ENCODE results near the gene C12orf57.
A peak's percentile ranks its signal among the peaks of the same experiment; 100 is the strongest.
"Not testable (repeated sequence)": the region's sequence is repeated elsewhere in the genome, so short reads cannot be mapped to it uniquely, and the experiment has no call there.

C12orf57 gene, protein sequence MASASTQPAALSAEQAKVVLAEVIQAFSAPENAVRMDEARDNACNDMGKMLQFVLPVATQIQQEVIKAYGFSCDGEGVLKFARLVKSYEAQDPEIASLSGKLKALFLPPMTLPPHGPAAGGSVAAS

DNA sequence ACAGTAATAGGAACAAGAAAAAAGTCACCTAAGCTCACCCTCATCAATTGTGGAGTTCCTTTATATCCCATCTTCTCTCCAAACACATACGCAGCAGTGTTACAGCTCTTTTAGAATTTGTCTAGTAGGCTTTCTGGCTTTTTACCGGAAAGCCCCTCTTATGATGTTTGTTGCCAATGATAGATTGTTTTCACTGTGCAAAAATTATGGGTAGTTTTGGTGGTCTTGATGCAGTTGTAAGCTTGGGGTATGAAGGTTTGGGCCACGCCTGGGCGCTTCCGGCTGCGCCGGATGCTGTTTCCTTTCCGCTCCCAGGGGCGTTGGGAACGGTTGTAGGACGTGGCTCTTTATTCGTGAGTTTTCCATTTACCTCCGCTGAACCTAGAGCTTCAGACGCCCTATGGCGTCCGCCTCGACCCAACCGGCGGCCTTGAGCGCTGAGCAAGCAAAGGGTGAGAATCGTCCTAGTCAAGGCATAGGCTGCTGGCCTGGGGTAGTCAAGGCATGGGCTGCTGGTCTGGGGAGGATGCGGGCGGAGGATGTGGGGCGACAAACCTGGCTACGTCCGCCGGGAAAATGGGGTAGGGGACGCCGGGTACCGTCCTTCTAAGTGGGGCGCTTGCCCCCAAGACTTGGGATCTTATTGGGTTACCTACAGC is at the start of gene C12orf57, which contains the start of gene RNU7-1:
Gene C12orf57, plus strand, starts transcription at position 301 of the 659 bp plus-strand sequence. Its CDS starts 100 bp downstream, at position 401.
Gene RNU7-1, plus strand, starts transcription at position 95 of the 659 bp plus-strand sequence.
- peak in 1 of 2 donors; percentile 68 for DNase-seq (ENCODE audit: low read depth in 1 of 2, low spot score in 1 of 2)

DNA sequence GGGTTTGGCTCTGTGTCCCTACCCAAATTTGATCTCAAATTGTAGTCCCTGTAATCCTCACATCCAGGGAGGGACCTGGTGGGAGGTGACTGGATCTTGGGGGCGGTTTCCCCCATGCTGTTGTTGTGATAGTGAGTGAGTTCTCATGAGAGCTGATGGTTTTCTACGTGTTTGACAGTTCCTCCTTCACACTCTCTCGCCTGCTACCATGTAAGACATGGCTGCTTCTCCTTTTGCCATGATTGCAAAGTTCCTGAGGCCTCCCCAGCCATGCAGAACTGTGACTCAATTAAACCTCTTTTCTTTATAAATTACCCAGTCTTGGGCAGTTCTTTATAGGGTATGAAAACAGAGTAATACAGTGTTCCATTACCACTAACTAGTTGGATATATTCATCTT is 49.5 kb upstream of the C12orf57 start:
- DNase-seq (ENCODE audit: low read depth in 1 of 2, low spot score in 1 of 2) = no peak

DNA sequence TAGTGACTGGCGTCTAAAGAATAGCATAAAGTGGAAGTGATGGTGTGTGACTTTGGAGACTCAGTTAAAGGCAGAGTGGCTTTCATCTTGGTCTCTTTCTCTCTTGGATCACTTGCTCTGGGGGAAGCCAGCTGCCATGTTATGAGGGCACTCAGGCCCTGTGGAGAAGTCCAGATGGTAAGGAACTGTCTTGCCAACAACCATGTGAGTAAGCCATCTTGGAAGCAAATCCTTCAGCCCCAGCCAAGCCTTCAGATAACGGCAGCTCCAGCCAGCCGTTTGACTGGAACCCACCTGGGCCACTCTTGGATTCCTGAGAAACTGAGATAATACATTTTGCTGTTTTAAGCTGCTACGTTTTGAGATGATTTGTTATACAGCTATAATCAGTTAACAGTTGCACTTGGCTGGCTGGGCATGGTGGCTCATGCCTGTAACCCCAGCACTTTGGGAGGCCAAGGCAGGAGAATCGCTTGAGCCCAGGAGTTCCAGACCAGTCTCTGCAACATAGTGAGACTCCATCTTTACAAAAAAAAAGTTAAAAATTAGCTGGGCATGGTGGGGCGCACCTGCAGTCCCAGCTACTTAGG is 46.9 kb upstream of the C12orf57 start:
- DNase-seq (ENCODE audit: low read depth in 1 of 2, low spot score in 1 of 2) = no peak

DNA sequence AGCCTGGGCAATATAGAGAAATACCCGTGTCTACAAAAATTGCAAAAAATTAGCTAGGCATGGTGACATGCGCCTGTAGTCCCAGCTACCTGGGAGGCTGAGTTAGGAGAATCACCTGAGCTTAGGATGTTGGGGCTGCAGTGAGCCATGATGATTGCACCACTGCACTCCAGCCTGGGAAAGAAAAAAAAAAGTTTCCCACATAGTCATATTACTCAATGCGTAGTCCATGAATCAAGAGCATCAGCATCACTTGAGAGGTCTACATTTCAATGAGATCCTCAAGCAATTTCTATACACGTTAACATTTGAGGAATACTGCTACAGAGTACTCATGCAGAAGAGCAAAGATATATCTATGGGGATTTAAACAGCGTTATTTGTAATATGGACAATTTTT is 44.4 kb upstream of the C12orf57 start:
- no peak for DNase-seq (ENCODE audit: low read depth in 1 of 2, low spot score in 1 of 2)

DNA sequence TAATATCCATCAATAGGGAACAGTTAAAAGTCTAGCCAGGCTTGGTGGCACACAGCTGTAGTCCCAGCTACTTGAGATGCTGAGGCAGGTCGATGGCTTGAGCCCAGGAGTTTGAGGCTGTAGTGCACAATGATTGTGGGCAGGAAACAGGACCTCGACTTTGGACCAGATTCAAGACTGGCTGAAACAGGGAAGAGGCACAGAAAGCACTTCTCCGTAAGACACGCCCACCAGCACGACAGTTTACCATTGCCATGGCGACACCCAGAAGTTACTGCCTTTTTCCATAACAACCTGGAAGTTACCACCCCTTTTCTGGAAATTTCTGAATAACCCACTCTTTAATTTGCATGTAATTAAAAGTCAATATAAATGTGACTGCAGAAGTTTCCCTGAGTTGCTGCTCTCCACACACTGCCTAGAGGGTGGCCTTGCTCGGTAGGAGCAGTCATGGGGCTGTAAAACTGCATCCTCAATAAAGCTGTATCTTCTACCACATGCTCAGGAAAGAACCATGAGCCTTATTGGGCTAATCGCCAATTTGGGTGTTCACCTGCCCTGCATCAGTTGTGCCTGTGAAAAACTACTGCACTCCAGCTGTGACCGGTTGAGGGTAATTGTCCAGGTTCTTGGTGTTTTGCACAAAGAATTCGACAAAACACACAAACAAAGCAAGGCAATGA is 43.8 kb upstream of the C12orf57 start:
- no peak for DNase-seq (ENCODE audit: low read depth in 1 of 2, low spot score in 1 of 2)

DNA sequence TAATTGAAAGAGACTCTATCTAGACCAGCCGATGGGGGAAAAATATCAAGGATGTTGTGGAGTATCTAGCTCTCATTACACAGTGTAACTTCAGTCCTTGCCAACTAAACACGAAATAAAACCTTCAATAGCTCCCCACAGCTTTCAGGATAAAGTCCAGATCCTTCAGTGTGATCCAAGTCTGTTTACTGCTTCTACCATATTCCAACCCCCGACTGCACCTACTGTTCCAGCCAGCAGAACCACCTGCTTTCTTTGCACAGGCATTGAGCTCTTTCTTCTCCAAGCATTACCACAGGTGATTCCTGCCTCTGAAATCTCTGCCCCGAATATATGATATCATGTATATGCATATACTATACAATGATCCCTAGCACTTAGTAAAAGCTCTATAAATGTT is 41.4 kb upstream of the C12orf57 start:
- DNase-seq (ENCODE audit: low read depth in 1 of 2, low spot score in 1 of 2) = no peak

DNA sequence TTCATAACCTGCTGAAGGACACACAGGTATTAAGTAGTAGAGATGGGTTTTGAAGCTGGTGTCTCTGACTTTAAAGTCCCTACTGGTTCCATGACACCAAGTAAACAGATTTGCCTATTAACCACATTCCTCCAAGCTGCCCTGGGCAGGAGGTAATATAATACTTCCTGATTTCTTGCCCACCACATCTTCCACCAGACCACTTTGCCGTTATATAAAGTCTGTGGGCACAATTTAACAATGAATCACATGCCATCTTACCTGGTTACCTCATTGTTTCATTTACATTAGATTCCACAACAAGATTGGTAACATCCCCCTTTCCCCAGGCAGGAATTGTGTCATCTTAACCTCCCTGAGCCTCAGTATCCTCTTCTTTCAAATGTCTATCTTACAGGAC is 40.1 kb upstream of the C12orf57 start:
- DNase-seq (ENCODE audit: low read depth in 1 of 2, low spot score in 1 of 2) = no peak

DNA sequence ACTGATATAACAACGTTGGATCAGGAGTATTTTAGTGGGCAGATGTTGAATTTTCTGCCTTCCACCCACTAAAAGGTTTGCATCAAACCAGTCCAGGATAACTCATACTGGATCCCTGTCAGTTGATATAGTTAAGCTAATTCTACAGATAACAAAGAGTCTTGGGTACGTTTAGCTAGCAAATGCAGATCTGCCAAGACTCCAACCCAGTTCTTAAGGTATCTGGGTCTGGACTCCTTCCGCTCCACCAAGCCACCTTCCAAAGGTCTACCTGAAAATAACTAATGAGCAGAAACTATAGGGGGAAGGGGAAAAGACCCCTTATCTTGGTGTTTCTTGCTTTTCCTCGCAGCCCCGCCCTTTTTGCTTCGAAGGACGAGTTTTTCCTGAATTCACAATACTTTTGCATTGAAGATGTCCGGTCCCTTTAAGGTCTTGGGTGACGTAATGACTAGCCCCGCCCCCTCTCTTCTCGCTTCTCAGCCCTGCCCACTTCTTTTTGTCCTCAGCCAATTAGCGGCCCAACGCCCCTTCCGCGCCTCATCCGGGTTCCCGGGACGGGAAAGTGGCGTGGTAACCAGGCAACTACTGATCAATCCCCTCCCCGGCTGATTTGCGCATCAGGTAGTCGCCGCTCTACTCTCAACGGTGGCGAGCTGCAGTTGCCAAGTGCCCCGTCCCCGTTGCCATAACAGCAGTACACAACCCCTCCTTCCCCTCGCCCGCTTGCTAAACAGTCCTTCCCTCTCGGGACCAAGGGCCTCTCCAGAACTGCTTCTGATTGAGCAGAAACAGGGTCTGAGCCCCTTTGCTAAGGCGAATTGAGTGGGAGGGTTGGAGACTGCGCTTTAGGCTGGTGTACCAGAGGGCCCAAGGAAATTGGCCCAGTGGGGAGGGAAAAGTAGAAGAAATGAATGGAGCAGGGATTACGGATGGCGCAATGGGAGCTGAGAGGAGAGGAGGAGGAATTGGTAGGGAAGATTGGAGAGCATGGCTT is 39.2 kb upstream of the C12orf57 start, which contains the start of gene LRRC23:
Gene LRRC23, plus strand, starts transcription at position 543 of the 997 bp plus-strand sequence. CDS start 812 bp downstream, outside the sequence.
- peak; percentile 93 to 95 for DNase-seq (ENCODE audit: low read depth in 1 of 2, low spot score in 1 of 2)

DNA sequence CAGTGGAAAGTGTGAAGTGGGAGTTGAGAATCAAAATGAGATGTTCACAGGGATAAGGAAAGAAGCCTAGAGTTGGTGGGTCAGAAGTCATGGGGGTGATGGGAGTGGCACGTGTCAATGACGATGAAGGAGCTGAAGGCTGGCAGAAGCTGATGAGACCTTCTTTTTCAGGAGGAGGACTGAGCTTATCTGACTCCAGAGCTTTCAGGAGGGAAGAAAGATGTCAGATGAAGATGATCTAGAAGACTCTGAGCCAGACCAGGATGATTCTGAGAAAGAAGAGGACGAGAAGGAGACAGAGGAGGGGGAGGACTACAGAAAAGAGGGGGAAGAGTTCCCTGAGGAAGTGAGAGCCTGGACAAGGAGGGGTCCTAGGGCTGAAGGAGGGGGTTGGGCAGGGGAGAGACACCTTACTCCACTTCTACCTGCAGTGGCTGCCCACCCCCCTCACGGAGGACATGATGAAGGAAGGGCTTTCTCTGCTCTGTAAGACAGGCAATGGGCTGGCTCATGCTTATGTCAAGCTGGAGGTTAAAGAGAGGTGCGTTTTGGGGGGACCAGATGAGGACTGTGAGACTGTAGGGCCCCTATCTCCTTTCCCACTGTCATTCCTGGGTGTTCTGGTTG is 38.3 kb upstream of the C12orf57 start:
- no peak for DNase-seq (ENCODE audit: low read depth in 1 of 2, low spot score in 1 of 2)

DNA sequence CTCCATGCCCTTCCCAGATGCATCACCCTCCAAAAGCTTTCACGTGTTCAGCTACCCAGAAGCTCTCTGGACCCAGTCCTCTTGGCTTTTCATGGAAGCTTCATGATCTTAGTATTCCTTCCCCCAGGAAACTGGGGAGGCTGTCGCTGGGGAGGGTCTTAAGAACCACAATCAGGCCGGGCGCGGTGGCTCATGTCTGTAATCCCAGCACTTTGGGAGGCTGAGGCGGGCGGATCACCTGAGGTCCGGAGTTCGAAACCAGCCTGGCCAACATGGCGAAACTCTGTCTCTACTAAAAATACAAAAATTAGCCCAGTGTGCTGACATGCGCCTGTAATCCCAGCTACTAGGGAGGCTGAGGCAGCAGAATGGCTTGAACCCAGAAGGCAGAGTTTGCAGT is 35.7 kb upstream of the C12orf57 start:
- not testable (repeated sequence) for DNase-seq (ENCODE audit: low read depth in 1 of 2, low spot score in 1 of 2)

DNA sequence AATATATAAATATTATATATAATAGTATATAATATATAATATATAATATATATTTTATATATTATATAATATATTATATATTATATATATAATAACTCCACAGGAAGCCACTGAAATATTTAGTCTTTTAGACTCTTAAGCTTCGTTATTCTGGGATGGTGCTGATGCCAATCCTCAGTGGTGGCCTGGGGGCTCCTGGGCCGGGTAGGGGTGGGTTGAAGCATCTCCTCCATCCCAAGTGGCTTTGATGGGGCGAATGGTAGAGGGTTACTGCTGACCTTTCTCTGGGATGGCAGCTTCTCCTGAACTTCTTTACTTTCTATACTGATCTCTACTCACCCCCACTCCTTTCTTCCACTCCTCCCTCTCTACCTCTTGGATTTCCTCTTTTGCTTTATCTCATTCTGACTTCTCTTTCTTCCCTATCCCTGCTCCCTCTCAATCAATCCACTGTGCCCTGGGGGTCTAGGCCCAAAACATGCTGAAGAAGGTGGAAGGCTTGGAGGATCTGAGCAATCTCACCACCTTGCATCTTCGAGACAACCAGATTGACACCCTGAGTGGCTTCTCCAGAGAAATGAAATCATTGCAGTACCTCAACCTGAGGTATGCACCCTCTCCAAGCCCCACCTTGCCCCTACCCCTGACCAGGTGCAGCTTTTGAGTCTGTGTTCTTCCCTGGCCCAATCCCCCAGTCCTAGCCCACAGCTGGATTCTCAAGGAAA is 34.2 kb upstream of the C12orf57 start:
- DNase-seq (ENCODE audit: low read depth in 1 of 2, low spot score in 1 of 2) = no peak

DNA sequence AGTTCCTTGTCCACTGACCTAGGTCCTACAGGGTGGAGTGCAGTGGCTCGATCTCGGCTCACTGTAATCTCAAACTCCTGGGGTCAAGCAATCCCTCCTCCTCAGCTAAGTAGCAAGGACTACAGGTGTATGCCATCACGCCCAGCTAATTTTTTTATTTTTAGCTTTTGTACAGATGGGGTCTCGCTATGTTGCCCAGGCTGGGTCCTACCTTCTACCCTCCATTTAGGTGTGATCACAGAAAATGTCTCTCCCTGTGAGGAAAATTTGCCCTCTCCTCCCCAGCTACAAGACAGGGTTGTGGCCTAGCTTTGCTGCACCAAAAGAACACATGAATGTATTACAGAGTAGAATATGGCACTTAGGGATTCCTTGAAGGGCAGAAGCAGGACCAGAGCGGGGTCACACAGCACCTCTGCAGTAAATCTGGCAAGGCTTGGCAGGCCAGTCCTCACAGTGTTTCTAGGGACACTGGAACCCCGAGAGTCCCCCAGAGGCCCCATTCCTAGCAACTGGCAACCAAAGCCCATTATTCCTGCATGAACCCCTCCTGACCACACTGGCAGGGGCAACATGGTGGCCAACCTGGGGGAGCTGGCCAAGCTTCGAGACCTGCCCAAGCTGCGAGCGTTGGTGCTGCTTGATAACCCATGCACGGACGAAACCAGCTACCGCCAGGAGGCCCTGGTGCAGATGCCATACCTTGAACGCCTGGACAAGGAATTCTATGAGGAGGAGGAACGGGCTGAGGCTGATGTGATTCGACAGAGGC is 31.5 kb upstream of the C12orf57 start:
- DNase-seq (ENCODE audit: low read depth in 1 of 2, low spot score in 1 of 2) = no peak

DNA sequence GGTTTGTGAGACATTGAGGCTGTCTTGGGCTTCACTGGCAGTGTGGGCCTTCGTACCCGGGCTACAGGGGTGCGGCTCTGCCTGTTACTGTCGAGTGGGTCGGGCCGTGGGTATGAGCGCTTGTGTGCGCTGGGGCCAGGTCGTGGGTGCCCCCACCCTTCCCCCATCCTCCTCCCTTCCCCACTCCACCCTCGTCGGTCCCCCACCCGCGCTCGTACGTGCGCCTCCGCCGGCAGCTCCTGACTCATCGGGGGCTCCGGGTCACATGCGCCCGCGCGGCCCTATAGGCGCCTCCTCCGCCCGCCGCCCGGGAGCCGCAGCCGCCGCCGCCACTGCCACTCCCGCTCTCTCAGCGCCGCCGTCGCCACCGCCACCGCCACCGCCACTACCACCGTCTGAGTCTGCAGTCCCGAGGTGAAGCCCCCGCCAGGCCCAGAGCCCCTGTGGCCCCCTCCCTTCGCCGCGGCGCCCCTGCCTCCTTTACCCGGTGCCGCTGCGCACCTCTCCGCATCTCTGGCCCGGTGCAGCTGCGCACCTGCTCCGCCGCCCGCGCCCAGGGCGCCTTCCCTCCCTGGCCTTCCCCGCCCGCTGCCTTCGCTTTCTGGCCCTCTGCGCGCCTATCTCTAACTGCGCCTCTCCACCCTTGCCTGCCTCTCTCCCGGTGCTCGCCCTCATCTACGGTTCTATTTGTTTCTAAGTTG is 29.4 kb upstream of the C12orf57 start, which contains the start of gene ENO2:
Gene ENO2, plus strand, starts transcription at position 335 of the 701 bp plus-strand sequence. CDS start 1,253 bp downstream, outside the sequence.
- peak; percentile 69 to 77 for DNase-seq (ENCODE audit: low read depth in 1 of 2, low spot score in 1 of 2)

DNA sequence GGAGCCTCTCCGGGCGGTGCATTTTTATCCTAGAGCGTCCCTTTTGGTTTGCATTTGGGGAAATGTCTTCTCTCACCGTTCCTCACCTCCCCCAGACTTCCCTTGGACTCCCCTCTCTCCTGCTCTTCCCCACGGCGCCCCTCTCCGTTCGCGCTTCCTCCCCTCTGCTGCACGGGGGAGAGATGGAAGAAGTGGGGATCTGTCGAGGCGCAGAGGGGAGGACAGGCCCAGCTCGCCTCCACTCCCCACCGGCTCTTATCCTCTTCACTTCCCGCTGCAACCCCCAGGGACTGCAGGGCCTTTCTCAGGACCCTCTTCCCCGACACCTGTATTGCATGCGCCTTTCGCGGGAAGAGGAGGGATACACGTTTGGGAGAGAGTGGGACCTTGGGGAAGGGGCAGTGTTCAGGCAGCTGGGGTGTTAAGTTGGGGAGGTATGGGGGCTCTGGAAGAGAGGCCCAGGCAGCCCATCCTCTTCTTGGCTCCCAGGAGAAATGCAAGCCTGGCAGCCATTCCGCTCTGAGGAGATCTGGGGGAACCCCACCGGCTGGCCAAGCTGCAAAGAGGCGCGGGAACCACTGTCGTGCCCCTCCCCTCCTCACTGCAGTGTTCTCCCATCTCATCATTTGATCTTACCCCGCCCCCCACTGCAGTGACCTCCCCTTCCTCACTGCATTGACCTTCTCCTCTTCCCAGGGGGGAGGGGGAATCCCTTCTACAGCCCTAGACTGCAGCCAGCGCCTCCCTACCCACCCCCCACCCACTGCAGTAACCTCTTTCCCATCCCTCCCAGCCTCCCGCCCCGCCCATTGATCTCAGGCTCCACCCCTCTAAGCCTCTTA is 28.7 kb upstream of the C12orf57 start:
- DNase-seq (ENCODE audit: low read depth in 1 of 2, low spot score in 1 of 2) = no peak

DNA sequence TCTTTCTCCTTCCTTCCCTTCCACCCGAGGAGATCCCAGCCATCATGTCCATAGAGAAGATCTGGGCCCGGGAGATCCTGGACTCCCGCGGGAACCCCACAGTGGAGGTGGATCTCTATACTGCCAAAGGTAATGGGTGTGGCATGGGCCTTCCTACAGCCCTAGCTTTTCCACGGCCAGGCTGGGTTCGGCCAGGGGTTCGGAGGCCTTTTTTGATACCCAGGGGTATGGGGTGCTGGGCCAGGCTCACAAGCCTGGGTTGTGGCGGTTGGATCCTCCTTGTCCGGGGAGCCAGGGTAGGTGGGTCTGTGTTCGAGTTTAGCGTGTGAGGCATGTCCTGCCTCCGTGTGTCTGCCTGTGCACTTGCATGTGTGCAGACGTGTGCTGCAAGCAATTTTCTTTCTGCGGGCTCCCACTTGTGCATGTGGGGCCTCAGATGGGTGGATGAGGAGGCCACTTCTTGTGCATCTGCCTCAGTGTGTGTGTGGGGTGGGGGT is 28.0 kb upstream of the C12orf57 start:
- no peak for DNase-seq (ENCODE audit: low read depth in 1 of 2, low spot score in 1 of 2)

DNA sequence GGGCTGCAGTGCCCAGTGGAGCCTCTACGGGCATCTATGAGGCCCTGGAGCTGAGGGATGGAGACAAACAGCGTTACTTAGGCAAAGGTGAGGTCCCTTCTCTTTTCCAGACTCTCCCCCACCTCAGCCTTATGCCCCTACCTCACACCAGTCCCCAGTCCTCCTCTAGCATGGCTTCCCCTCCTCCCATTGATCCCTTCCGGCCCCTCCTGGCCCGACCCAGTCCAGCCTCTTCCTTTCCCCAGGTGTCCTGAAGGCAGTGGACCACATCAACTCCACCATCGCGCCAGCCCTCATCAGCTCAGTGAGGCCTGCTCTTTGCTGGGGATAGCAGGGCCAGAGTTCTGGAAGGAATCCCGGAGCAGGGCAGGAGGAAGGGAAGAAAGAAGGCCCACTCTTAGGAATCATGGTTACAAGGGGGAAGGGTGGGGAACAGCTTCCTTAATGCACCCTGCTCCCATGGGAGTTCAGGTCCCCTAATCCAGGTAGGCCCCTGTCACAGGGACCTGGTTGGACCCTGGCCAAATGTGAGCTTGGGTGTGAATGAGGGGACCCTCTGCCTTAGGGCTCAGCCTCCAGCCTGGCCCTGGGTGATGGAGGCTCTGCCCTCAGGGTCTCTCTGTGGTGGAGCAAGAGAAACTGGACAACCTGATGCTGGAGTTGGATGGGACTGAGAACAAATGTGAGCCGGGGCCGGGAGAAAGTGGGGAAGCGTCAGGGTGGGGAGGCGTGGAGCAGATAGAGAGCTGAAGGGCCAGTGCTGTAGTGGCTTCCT is 27.2 kb upstream of the C12orf57 start:
- no peak for DNase-seq (ENCODE audit: low read depth in 1 of 2, low spot score in 1 of 2)

Measured in activated T-helper 1 cell treated with anti-CD3 and anti-CD28 coated beads, Interleukin-2, amount 50 U/mL, for 16 hours (primary cell).